IPS DF 19.7 (cell line): ENCODE measurements around the gene EPX.

Experiments used
- DNase-seq: peaks from one replicate; pipeline ENCODE4 v3.0.0-alpha.2; 2013; ENCODE audit warnings: low read depth, low spot score

Gene EPX

GRCh38 chr17:58228679-58229078 is 36.2 kb downstream of the EPX start:
- no peak for DNase-seq

DNA sequence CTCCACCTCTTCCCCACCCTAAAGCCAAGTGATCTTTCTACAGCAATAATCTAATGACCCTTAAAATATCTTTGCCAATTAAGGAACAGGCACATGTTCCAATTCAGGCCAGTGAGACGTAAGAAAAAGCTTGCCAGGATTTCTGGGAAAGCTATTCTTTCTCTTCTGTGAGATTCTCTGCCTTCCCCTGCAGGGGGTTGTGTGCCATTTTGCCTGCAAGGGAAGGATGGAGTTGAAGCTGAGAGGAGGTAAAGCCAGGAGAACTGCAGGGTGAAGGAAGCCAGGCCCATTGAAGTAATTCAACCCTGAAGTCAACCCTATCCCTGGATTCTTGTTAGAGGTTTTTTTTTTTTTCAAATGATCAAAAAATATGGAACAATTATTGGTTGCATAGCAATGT is 36.9 kb downstream of the EPX start:
- no peak for DNase-seq

DNA sequence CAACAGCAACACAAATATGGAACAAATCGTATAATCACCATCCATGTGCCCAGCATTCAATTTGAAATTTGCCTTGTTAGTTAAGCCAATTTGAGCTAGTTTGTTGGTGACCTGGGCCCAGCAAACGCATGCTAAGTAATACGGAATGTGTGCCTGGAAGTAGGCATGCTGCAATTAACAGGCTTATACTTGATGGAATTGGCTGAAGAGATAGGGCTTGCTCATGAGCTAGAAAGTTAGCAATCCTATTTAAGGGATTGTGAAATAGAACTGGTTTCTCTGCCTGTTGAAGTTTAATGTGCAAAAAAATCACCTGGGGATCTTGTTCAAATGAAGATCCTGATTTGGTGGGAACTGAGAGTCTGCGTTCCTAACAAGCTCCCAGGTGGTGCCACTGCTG is 37.4 kb downstream of the EPX start:
- DNase-seq: no peak

GRCh38 chr17:58231641-58232040 is 39.1 kb downstream of the EPX start:
- DNase-seq: no peak

DNA sequence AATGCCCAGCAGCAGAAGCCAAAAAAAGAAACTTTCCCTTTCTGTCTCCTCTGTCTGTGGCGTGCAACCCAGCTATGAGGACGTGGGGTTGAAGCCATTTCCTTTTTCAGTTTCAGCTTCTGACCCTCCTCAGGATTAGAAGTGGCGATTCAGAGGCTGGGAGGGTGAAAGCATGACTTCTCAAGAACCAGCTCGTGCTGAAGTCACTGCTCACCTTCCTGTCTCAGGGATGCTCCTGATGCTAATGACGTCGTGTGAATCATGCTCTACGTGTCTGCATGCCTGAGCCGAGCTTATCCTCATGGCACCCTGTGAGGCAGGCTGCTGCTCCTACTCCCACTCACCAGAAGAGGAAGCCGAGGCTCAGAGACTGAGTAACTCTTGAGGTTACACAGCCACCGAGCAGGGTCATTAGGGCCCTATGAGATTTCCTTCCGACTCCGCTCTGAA is 40.2 kb downstream of the EPX start:
- DNase-seq: no peak

- no peak for DNase-seq
Measured at GRCh38 chr17:58233543-58233942, 41.0 kb downstream of the EPX start.

- DNase-seq: no peak
Measured at GRCh38 chr17:58234512-58234911, 42.0 kb downstream of the EPX start.

GRCh38 chr17:58235821-58236220 is 43.3 kb downstream of the EPX start:
- no peak for DNase-seq

GRCh38 chr17:58236394-58236793 is 43.9 kb downstream of the EPX start:
- DNase-seq: no peak

DNA sequence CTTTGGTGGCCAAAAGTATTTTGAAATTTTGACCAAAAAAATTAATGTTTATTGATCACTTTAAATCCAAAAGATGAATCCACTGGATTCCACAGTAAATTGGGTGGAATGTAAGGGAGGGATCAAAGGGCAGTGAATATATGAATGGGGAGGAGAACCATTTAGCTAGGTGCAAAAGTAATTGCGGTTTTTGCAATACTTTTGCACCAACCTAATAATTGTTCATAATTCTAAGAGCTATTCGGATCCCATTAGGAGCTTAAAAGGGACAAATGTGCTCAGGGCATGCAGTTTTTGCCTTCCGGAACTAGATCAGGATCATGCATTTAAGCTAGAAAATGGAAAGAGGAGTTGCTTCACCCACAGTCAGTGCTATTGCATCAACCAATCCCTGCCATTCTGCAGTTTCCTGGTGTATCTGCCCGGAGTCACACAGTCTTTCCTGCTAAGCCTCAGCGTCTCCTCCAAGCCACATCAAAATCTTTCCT is 45.7 kb downstream of the EPX start, which contains the start of gene LPO:
Gene LPO, plus strand, starts transcription at position 438 of the 488 bp plus-strand sequence. CDS start 4,396 bp downstream, outside the sequence.
- no peak for DNase-seq

DNA sequence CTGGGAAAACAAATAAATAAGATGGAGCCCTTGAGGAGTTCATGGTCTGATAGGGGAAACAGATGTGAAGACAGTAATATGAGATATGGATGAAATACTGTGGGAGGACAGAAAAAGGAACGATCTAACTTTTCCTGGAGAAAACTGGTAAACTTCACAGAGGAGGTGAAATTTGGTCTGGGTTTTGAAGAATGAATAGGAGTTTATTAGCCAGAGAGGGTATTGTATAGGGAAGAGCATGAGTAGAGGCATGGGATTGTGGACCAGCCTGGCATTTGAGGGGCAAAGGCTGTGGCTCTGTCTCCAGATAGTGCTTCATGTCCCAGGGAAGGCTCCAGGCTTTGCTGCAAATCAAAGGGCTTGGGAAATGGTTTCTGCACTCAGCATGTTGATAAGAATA is 47.5 kb downstream of the EPX start:
- DNase-seq: no peak

DNA sequence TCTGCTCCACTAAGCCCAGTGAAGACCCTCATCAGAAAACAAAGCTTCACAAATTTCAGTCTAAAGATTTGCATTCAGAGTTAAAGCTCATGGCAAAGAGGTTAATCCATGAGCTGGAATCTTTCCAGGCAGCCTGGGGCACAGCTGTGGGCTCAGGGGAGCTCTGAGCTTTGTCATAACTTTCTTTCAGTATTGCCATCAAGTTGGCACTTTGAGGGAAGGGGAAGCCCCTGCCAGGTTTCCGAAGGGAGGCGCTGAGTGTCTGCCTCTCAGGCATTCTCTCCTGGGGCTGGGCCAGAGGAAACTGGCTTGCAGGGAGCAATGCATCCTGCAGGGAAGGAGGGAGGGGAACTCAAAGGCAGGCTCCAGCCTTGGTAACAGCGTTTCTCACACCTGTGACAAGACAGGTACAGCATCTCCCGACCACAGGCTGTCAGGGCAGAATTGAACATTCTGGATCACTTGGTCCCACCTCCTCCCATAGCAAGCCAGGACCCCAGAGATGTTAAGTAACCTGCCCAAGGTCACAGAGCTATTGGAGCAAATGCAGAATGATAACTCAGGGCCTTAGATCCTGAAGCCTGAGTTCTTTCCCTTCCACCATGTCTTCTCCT is 49.8 kb downstream of the EPX start:
- DNase-seq: no peak

DNA sequence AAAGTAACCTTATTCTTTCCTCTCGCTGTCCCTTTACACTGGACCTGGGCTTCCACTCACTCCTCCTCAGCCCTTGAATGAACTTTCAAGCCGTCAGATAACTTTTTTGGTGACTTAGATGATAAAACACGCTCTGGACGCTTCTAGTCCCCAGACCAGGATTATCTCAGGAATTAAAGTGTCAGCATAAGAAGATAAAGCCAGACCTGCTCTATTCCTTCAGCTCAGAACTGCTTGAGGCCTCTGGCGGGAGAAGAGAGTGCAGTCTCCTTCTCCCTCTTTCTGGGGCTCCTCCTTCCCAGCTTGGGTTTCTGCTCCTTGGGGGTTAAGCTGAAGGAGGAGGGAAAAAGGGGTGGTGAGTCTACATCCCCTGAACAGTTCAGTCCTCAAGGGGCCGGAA is 52.4 kb downstream of the EPX start:
- DNase-seq: no peak

DNA sequence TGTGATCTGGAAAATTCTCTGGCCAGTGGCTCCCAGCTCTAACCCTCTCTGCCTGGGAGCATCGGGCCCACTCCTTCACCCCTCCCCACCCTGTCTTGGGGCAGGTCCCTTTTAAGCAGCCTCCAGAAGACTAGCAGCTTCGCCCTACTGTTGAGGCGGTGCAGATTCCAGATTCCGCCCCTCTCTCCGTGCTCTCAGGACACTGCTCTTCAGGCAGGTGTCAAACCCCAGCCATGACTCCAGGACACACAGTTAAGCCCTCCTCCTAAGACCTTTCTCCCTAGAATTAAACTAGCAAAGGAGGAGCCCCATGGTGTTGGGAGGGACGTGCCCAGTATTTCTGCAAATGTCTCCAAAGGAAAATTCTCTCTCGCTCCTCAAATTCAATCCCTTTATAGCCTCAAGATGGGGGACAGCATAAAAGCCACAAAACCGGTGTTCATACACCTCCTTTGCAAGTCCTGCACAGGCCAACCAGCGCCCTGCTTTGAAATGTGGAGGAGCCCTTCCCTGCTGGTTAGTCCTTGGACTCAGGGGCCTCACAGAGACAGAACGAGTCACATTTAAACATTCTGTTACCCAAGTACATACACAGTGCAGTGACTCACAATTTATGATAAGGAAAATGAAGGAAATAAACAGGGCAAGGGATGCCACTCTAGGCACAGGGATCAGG is 53.0 kb downstream of the EPX start:
- no peak for DNase-seq

DNA sequence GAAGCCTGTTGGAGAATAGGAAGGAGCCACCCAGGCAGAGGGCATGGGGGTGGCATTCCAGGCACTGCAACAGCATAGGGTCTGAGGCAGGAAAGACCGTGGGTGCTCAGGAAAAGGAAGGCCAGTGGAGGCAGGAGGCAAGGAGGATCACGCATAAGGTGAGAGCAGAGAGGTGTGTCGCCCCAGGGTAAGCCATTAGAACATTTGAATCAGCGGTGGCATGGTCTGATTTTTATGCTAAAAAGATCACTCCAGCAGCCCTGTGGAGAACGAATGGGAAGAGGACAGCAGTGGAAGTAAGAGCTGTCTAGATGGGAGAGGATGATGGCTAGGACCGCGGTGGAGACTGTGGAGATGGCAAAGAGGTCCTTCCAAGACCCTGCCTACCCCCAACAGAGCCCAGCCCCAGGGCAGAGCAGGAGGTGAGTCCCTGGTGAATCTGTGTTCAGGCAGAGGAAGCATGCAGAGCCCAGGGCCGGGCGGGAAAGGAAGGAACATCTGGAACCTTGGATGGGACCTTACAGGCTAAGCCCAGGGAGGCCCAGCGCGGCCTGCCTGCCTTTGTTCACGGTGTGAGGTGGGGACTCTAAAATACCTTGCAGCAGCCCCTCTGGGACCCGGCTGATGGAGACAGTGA is 53.7 kb downstream of the EPX start:
- DNase-seq: no peak

GRCh38 chr17:58246781-58247180 is 54.3 kb downstream of the EPX start:
- DNase-seq: no peak

- DNase-seq: no peak
Measured at GRCh38 chr17:58247511-58248363, 55.2 kb downstream of the EPX start.

GRCh38 chr17:58248955-58249269 is 56.4 kb downstream of the EPX start:
- no peak for DNase-seq

- DNase-seq: no peak
Measured at GRCh38 chr17:58249270-58250133, 57.0 kb downstream of the EPX start.

DNA sequence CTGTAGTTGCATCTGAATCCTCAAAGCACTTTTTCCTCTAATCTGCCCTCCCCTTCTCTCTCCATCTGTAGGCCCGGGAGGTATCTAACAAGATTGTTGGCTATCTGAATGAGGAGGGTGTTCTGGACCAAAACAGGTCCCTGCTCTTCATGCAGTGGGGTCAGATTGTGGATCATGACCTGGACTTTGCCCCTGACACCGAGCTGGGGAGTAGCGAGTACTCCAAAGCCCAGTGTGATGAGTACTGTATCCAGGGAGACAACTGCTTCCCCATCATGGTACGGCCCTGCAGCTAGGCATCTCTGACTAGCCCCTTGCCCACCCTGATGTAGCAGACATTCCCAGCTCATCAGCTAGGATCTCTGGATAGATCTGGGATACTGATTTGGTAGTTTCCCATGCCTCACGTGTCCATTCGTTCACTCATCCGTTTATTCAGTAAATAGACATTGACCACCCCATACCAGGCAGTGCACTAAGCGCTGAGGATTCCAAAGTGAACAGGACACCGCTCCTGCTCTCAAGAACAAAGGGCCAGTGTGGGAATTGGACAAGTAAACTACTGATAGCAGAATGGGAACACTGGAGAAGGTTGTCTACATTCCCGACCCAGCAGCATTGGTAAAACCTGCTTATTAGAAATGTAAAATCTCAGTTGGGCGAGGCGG is 58.0 kb downstream of the EPX start:
- DNase-seq: no peak

GRCh38 chr17:58252141-58252540 is 59.6 kb downstream of the EPX start:
- no peak for DNase-seq
